HuH-7.5 (cell line): ENCODE measurements around the gene CIB2.
A peak's percentile ranks its signal among the peaks of the same experiment; 100 is the strongest.

Experiments used
- DNase-seq: peaks from one replicate; pipeline ENCODE4 v3.0.0; 2011; ENCODE audit warnings: low spot score

CIB2 gene

DNA sequence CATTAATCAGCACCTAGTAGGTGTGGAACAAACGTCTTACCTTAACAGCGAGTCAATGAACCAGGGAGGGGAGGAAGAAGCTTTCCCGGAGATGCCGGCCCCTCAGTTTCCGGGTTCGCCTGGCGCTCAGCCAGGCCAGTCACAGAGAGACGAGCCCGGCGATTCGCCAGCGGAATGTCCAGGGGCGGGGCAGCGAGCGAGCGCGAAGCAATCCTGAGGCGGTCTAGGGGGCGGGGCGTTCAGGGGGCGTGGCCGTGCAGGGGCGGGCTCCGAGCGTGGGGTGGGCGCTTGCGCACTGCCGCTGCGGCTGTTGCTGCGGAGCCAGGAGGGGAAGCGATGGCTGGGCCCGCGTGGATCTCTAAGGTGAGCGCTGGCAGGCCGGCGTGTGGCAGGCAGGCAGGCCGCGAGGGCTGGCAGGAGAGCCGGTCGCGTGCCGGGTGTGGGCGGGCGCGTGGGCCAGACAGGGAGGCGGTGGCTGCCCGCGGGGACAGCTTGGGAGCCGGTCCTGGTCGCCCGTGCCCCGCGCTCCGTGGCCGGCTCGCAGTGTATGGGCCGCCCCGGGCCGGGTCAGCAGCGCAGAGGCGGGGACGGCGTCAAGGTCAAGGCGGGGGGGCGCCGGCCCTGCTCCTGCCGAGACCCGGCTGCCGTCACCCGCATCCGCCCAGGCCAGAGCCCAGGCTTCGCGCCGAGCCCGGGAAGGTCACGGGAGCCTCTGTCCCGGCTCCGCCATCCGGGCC lies 18.0 kb upstream of the CIB2 start, which contains the start of gene IDH3A:
Gene IDH3A, plus strand, starts transcription at position 295 of the 737 bp plus-strand sequence. Its CDS starts 42 bp downstream, at position 337.
- DNase-seq, result peak; percentile 91

DNA sequence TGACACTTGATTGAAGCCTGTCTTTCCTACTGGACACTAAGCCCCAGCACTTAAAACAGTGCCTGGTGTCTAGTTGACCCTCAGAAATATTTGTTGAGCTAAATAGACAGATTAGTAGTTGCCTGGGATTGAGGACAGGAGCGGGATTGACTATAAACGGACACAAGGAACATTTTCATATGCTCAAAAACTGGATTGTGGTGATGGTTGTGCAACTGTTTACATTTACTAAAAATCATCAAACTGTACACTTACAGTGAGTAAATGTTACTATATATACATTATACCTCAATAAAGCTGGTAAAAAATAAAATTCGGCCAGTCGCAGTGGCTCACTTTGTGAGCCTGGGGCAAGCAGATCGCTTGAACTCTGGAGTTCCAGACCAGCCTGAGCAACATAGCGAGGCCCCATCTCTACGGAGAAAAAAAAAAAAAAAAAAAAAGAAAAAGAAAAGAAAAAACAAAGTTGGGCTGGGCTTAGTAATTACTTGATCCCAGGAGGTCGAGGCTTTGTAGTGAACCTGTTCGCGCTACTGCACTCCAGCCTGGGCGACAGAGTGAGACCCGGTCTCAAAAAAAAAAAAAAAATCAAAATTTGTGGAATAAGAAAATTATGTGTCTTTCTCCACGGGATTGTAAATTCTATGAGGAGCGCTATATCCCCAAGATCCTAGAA lies 17.3 kb upstream of the CIB2 start:
- DNase-seq, result no peak

DNA sequence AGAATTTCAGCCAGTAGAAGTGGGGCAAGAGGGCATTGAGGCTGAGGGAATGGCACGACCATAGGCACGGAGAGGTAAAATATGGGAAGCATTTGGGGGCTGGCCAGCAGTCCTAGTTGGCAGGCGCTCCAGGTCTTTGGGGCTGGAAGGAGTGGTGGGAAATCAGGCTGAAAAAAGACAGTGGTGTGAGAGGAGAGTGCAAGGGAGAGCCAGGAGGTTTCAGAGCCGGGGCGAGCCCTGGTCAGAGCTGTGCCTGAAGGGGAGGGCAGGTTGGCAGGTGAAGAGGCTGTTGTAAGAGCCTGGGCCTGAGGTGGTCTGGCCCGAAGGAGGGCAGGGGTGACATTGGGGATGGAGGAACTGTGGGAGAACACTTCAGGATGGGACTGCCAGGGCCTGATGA lies 16.3 kb upstream of the CIB2 start:
- DNase-seq, result no peak

DNA sequence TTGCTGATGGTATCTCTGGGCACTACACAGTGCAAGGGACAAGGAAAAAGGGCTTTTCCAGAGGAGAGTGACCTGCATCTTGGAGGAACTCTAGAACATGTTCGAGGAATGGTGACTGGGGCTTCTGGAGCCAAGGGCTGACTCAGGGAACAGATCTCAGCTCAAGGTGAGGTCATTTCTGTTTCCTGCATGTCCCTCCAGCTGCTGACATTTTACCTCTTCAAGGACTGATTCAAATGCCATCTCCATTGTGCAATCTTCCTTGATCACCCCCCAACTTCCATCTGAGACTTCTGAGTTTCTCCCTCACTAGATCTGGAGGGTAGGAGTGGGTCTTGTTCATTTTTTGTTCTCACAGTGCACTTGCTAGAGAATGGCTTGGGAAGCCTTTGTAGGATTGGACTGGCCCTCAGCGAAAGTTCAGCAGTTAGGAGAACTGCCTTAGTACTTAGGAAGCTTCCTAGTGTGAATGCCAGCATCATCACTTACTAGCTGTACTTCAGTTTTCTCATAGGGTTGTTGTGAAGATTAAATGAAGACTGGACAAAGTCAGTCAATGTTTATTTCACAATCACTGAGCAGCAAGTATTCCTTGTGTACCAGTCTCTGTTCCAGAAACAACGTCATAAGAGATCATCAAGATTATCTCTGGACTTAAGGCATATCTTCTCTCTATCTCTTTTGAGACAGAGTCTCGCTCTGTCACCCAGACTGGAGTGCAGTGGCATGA lies 15.3 kb upstream of the CIB2 start:
- DNase-seq, result no peak

DNA sequence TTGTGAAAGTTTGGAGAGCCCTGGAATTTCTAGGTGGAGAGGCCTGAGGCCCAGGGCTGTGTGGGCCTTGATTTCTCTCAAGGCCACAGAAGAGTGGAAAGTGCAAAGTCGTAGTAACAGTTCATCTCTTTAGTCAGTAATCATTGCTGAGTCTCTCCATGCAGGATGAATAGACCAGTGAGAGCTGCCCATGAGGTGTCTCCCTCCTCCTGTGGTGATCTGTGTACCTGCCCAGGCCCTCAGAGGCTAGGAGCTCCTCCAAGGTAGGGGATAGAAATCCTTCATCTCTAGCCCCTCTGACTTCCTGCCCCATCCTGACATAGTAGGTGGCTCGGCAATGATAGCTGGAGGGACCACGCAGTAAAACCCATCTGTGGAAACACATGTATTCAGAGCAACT lies 11.1 kb upstream of the CIB2 start:
- no peak for DNase-seq

DNA sequence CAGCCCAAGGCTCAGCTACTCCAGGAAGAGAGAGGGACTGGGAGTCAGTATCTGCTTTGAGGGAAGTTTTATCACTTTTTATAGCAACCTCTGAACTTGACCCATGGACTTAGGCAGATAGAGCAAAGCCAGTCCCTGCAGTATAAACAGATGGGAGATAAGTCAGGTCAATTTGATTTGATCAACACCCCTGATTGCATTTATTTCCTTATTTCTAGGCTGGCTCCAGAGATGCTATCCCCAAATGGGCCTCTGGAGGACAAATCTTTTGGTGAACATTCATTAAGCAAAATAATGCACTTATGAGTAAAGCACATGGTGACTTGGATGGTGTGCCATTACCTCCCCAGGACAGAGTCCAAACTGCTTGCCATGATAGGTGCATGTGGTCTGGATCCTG lies 9.0 kb upstream of the CIB2 start:
- no peak for DNase-seq

DNA sequence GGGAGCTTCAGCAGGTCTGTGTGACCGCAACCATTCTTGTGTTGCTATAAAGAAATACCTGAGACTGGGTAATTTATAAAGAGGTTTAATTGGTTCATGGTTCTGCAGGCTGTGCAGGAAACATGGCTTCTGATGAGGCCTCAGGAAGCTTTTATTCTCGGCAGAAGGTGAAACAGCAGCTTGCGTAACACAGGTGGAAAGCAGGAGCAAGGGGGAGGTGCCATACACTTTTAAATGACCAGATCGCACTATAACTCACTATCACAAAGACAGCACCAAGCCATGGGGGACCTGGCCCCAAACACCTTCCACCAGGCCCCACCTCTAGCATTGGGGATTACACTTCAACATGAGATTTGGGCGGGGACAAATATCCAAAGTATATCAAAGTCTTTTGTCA lies 8.3 kb upstream of the CIB2 start:
- no peak for DNase-seq

DNA sequence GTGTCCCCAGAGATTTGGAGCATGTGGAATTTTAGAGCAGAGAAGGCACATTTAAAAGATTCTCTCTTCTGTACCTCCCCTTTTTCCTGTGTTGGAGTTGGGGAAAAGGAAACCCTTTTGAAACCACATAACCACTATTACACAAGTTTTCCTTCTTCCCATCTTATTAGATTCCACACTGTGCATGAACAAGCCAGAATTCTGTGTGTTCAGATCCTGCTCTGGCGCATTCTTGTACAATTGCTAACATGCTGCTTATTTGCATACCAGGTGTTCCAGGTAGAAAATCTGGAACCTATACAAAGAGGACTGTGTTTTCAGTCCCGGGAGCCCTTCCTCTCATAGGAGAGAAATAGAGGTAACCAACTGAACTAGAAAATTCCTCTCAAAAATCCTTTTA lies 2.6 kb upstream of the CIB2 start:
- DNase-seq, result no peak

DNA sequence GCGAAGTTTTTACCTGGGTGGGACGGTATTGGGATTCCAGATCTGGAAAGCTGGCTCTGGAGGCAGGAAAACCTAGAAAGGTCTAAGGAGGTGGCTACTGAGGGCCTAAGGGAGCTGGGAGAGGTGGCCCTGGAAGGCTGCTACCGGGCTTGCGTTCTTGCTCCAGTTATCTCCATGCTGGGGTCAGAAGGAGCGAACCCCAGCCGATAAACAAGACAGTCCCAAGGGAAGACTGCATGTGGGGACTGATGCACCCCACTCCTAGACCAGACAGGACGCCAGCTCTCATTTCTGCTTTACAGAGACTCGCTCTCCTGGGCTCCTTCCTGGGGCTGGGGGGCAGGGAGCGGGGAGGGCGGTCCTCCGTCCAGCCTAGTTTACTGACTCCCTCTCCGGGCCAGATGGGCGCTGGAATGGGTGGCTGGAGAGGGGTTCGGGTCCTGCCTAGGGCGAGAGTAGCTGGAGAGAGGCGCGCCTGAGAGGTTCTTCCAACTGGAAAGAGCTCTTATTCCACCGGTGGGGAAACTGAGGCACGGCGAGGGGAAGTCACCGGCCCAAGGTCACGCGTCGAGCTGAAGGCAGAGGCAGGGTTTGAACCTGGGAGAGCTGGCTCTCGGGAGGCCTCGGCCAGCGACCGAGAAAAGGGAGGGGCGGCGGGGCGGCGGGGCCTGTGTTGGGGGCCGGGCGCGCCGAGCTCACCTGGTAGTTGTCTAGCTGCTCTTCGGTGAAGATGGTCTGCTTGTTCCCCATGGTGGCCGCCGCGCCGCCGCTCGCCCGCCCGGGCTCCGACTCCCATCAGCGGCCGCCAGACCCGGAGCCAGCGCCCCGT lies 565 bp downstream of the CIB2 start:
- DNase-seq, result peak; percentile 35

DNA sequence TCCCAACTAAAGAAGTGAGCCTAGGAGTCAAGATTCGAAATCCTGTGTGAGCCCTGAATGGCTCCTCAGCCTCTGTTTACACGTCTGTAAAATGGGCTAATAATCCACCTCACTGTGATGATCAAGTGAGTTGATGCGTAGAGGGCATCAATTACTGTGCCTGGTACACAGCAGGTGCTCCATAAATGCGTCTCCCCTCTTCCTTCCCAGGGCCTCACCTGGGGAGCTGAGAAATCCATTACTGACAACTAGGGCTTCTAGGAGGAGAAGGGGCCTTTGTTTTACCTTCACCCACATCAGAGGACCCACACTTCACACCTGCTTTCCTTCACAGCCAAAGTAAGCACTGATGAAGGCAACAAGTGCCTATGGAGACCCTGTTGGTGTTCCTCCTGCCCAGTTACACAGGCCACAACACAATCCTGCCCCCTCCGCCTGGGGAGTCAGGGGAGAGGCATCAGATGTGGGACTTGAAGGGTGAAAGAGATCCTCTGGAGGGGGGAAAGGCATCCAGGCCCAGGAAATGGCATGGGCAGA lies 1.4 kb downstream of the CIB2 start:
- no peak for DNase-seq

DNA sequence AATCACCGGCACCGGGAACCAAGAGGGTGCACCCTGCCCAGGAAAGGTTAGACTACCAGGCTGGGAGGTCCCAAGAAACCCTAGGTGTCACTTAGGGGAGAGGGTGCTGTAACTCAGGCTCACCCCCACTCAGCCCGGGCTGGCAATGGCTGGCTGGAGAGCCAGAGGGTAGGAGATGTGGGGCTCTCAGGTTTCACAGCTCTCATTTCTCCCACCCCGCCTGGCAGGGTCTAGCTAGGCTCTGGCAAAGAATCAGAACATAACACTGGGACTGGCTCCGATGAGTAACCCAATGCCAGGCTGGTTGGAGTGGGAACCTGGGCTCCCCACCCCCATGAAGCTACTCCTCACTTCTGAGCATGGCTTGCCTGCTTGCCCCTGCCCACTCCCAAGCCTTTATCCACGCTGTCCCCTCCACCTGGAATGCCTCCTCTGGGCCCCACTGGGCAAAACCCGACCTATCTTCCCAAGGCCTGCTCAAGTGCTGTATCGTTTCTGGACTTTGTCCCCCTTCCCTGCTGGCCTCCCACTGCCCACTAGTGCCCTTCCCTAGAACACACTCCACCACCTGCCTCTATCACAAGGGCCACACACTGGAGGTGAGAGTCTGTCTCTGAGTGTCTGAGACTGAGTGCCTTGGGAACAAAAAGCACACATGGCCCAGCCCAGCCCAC lies 2.0 kb downstream of the CIB2 start:
- no peak for DNase-seq

DNA sequence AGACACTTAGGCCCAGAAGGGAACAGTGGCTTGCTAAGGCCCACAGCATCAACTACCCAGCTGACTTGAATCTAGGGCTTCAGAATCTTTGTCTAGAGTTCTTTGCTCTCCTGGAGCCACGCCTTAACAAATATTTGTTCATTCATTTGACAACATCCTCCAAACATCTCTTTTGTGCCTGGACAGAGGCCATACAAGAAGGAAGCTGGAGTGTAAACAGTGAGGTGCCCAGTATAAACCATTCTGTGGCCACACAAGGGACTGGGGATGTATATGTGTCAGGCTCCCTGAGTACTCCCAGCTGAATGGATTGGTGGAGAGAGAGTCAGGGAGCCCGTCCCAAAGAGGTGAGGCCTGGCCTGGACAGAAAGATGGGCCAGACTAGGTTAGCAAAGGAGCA lies 3.4 kb downstream of the CIB2 start:
- peak; percentile 41 for DNase-seq

DNA sequence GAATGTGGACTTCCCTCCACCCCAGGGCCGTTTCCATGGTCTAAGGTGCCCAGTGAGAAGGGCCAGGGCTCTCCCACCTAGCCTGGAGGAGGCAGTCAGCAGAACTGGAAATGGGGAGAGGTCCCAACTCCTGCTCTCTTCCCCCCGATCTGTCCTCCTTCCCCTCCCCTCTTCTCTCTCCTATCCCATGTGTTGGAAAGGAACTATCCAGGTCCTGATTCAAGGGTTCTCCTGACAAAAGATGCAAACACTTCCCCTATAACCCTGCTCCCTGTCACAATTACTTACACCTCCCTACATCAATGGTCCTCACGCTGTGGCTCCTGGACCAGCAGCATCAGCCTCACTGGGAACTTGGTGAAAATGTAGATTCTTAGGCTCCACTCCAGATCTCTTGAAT lies 6.0 kb downstream of the CIB2 start:
- DNase-seq, result no peak

DNA sequence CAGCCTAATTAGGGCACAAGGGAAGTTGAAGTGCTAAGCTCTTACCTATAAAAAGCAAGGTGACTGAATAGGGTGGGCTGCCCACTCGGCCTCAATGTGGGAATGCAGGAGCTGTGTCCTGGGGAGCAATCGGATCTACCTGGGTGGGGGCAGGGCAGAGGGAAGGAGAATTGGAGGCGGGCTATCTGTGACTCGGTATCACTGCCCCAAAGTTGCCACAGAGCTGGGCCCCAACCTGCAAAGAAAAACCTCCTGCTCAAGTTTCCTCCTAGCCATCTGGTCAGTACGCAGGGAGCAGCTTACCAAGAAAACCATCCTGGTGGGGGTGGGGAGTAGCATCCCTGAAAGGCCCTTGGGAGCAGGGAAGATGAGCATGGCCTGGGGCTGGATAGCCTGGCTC lies 10.7 kb downstream of the CIB2 start:
- DNase-seq, result no peak

DNA sequence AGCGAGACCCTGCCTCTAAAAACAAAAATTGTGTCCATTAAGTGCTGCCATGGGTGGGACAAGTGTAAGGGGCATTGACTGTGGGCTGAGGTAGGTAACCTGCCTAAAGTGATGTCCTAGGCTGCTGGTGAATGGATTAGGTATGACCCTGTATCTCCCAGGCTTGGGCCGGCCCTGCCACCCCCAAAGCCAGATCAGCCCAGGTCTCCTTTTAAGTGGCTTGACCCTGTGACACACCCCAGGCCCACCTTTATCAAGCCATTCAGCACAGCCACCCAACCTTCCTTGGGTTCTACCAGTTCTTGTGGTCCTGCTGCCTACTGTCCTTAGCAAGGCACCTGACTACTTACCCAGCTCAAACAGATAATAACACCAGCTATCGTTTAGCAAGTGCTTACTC lies 18.7 kb downstream of the CIB2 start:
- no peak for DNase-seq

DNA sequence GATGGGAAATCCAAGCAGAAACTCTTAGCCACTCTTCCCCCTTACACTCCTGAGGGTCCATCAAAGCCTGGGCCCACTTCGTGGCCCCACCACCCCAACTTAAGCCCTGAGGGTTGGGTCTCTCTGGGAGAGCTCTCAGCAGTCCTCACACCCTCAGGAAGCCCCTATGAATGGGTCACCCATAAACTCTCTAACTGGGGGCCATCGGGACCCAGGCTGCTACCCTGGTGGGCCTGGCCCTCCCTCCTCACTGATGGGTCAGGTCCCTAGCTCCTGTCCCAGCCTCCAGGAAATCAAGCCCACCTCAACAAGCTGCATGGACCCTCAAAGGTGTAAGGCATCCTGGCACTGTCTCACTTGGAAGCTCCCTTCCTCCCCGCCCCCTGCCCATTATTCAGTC lies 19.5 kb downstream of the CIB2 start:
- DNase-seq, result no peak

DNA sequence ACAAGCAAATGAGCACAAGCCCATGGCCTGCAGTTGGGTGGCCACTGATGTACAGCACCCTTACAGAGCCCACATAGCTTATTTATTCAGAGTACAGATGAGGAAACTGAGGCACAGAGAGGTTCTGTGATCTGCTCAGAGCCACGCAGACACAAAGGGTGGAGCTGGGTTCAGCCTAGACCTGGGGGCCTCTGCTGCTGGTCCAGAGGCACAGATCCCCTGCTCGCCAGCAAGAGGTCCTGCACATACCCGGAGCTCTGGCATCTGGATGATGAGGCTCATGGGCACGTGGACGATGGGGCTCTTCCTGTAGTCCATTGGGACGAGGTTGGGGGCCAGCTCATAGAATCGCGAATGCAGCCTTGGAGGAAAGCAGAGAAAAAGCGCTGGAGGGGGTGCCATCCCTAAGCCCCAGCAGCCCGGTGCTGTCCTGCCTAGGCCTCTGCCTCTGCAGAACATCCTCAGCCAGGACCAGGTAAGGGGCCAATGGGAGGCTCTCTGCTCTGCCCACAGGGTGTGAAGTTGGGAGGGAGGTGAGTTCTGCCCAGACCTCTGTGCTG lies 20.2 kb downstream of the CIB2 start:
- no peak for DNase-seq

DNA sequence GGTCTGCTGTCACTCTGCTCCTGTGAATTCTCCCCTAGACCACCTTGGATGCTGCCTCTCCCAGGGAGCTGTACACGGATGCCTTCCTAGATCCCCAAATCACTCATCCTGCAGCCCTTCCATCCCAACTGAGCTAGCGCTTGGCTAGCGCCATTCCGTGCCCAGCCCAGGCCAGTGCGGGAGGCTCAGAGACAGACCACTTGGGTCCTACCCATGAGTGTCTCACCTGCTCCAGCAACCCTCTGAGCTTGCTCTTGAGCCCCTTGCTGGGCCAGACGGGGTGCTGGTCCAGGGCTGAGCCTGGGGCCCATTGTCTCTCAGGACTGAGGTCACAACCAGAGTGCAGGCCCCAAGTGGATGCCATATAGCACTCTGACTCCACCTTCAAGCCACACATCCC lies 21.1 kb downstream of the CIB2 start:
- DNase-seq, result no peak

DNA sequence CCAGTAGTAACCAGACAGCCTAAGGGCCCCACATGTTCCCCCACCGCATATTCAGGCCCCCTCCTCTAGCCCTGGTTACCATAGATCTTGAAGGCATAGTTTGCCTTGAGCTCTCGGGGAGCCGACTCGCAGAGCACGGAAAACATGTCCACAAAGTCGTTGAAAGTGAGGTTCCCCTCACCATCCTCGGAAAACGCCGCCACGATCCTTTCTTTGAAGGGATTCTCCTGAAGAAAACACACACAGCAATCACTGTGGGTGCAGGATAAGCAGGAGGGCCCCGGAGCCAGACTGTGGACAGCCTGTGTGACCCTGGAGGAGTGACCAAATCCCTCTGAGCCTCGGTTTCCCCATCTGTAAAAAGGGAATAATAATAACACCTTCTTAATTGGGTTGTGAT lies 22.1 kb downstream of the CIB2 start:
- no peak for DNase-seq

DNA sequence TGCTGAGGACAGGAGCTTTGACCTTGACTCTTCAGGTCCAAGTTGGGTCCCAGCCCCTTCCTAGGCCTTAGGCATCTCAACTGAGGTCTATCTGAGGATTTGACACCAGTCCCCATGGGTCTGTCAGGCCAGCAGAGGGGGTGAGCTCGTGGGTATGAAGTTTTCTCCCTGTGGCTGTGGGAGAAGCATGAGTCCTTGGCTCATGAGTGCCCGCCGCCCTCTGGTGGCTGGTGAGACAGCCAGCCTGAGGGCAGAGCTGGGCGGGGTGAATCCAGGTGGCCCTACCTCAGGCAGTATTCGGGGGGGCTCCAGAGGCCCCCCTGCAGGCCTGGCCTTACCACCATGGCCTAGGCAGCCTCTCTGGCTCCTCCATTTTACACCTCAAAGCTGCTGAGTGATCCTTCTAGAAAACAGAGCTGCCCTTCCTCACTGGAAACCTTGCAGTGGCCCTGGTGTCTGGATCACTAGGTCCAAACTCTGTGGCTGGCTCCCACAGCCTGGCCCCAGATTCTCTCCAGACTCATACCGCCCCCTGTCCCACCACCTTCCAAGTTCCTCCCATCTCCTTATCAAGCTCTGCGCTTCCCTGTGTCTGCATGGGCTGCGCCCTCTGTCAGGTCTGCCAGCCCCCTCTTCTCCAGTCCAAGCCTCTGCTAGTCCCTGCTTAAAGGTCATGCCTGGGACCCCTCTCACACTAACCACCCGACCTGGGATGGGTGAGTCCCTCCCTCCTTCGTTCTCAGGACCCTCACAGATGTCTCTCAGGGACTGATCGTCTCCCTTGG lies 22.8 kb downstream of the CIB2 start:
- peak; percentile 96 for DNase-seq
